DOHH2 (cell line): ENCODE data around the gene SLC25A43.
"Not testable (repeated sequence)": the region's sequence is repeated elsewhere in the genome, so short reads cannot be mapped to it uniquely, and the experiment has no call there.

ENCODE experiments used
- H3F3A ChIP-seq: fragments of 200-600 bp; sonication (generic), shearing (Covaris generic); 2 replicates; pipeline ENCODE4 v1.6.0; 2016; ENCODE audit warnings: antibody characterized with exemption, mild to moderate bottlenecking; ENCODE audit not compliant: control insufficient read depth, insufficient read depth
- H3K27ac ChIP-seq: fragments of 200-600 bp; sonication (generic); 2 replicates; pipeline ENCODE4 v1.5.1; 2014; ENCODE audit warnings: low read depth, mild to moderate bottlenecking, low read length, moderate library complexity
- H3K27me3 ChIP-seq: fragments of 200-600 bp; sonication (generic); 2 replicates; pipeline ENCODE4 v1.6.1; 2014; ENCODE audit warnings: mild to moderate bottlenecking, low read length, mixed read lengths; ENCODE audit not compliant: control insufficient read depth
- H3K36me3 ChIP-seq: fragments of 200-600 bp; sonication (generic); 2 replicates; pipeline ENCODE4 v1.6.1; 2014; ENCODE audit warnings: mild to moderate bottlenecking, low read length, moderate library complexity, mixed read lengths; ENCODE audit not compliant: control insufficient read depth
- H3K4me1 ChIP-seq: fragments of 200-600 bp; sonication (generic); 2 replicates; pipeline ENCODE4 v1.6.1; 2014; ENCODE audit warnings: mild to moderate bottlenecking, low read length, mixed read lengths; ENCODE audit not compliant: control insufficient read depth
- H3K4me2 ChIP-seq: fragments of 200-600 bp; sonication (generic); 2 replicates; pipeline ENCODE4 v1.6.0; 2014; ENCODE audit warnings: mild to moderate bottlenecking, low read length, moderate library complexity
- H3K4me3 ChIP-seq: fragments of 200-600 bp; sonication (generic); 2 replicates; pipeline ENCODE4 v1.5.1; 2014; ENCODE audit warnings: mild to moderate bottlenecking, low read length, mixed read lengths
- H3K79me2 ChIP-seq: fragments of 200-600 bp; sonication (generic); 2 replicates; pipeline ENCODE4 v1.6.1; 2014; ENCODE audit warnings: mild to moderate bottlenecking, low read length, mixed read lengths; ENCODE audit not compliant: control insufficient read depth
- H3K9me2 ChIP-seq: fragments of 200-600 bp; sonication (generic); replicated peaks from 2 replicates; pipeline ENCODE4 v1.6.1; 2014; ENCODE audit warnings: mild to moderate bottlenecking, low read length, mixed read lengths; ENCODE audit not compliant: control insufficient read depth
- H3K9me3 ChIP-seq: fragments of 200-600 bp; sonication (generic); 2 replicates; pipeline ENCODE4 v1.6.1; 2014; ENCODE audit warnings: antibody characterized with exemption, low read length, mixed read lengths; ENCODE audit not compliant: control insufficient read depth, insufficient read depth
- H4K20me1 ChIP-seq: fragments of 200-600 bp; sonication (generic); 2 replicates; pipeline ENCODE4 v1.6.0; 2014; ENCODE audit warnings: low read depth, mild to moderate bottlenecking, antibody characterized with exemption, low read length, moderate library complexity; ENCODE audit not compliant: control insufficient read depth, insufficient read depth
- CTCF ChIP-seq: fragments of 200-600 bp; sonication (generic); IDR thresholded peaks from one replicate; pipeline ENCODE4 v1.5.1; 2014; ENCODE audit warnings: antibody characterized with exemption, mild to moderate bottlenecking, low read depth, low read length; ENCODE audit not compliant: poor library complexity, severe bottlenecking
- EZH2phosphoT487 ChIP-seq: fragments of 200-600 bp; sonication (generic); IDR thresholded peaks from 2 replicates; pipeline ENCODE4 v1.6.1; 2017; ENCODE audit warnings: borderline replicate concordance, mild to moderate bottlenecking, antibody characterized with exemption, low read length, moderate library complexity, mixed read lengths

Gene SLC25A43

GRCh38 chrX:119398974-119399771 is at the start of gene SLC25A43:
Gene SLC25A43 (plus strand): TSS chrX:119399336. CDS start chrX:119399404, 68 bp downstream.
- Histone ChIP-seq H3K4me2 (peak within 1 kb of the TSS; percentile 86), H3K4me1 (peaks cover 18% of the 10 kb centered on the region), H3K9me3 (no peaks in the 10 kb centered on the region), H3K27ac (0 out of 2 replicates have a peak within 1 kb of the TSS, but pooled peaks have one; percentile 6), H3K36me3 (no peaks in the 10 kb centered on the region), H3K27me3 (no peaks in the 10 kb centered on the region), H3K4me3 (peak within 1 kb of the TSS; percentile 83), H4K20me1 (no peaks in the 10 kb centered on the region), H3K9me2 (no peaks in the 10 kb centered on the region), H3F3A (no peaks in the 10 kb centered on the region), H3K79me2 (peaks cover 37% of the 10 kb centered on the region)
- TF ChIP-seq EZH2phosphoT487: no peak
- TF ChIP-seq CTCF: no peak

- TF ChIP-seq CTCF (no peak), EZH2phosphoT487 (no peak)
- Histone ChIP-seq H3K9me3 (no peaks in the 10 kb centered on the region), H3K4me3 (no peak overlapping the region)
Observed at GRCh38 chrX:119359618-119360382, 39.3 kb upstream of the SLC25A43 start.

GRCh38 chrX:119361451-119361850 is 37.7 kb upstream of the SLC25A43 start:
- not testable (repeated sequence) for H3K36me3 ChIP-seq, H3K9me2 ChIP-seq, H3K4me2 ChIP-seq, H3K4me3 ChIP-seq, H3K4me1 ChIP-seq, H3F3A ChIP-seq, H4K20me1 ChIP-seq, H3K27me3 ChIP-seq, H3K9me3 ChIP-seq, H3K79me2 ChIP-seq, H3K27ac ChIP-seq

More at GRCh38 chrX:119359618-119360382, 39.3 kb upstream of the SLC25A43 start:
- Histone ChIP-seq H3K27ac (no peak overlapping the region), H3K9me2 (no peaks in the 10 kb centered on the region), H3F3A (no peaks in the 10 kb centered on the region; the same call in 1 of the 2 replicates), H3K79me2 (no peaks in the 10 kb centered on the region), H3K36me3 (no peaks in the 10 kb centered on the region), H3K4me2 (no peak overlapping the region), H3K27me3 (no peaks in the 10 kb centered on the region), H4K20me1 (no peaks in the 10 kb centered on the region), H3K4me1 (peaks cover 11% of the 10 kb centered on the region)

GRCh38 chrX:119362074-119362473 is 37.1 kb upstream of the SLC25A43 start:
- H4K20me1 ChIP-seq, H3K9me3 ChIP-seq, H3K4me2 ChIP-seq, H3K9me2 ChIP-seq, H3K79me2 ChIP-seq, H3K4me1 ChIP-seq, H3K27me3 ChIP-seq, H3K27ac ChIP-seq, H3K36me3 ChIP-seq, H3F3A ChIP-seq, H3K4me3 ChIP-seq: not testable (repeated sequence)
